ACC112 (cell line): Measurements from ENCODE around the gene NFX1.

ENCODE experiments used
- H2AFZ ChIP-seq: fragments of 200-600 bp; sonication (generic); one replicate; pipeline ENCODE4 v1.6.0; 2017; ENCODE audit warnings: antibody characterized with exemption, low read length; ENCODE audit not compliant: unreplicated experiment
- H3K27ac ChIP-seq: fragments of 200-600 bp; sonication (generic); 2 replicates; pipeline ENCODE4 v1.5.1; 2014; ENCODE audit warnings: low read depth, mild to moderate bottlenecking, antibody characterized with exemption, low read length, moderate library complexity
- H3K27me3 ChIP-seq: fragments of 200-600 bp; sonication (generic); 2 replicates; pipeline ENCODE4 v1.6.1; 2014; ENCODE audit warnings: mild to moderate bottlenecking, antibody characterized with exemption, low read length, moderate library complexity, mixed read lengths; ENCODE audit not compliant: insufficient read depth
- H3K36me3 ChIP-seq: fragments of 200-600 bp; sonication (generic); 2 replicates; pipeline ENCODE4 v1.6.1; 2016; ENCODE audit warnings: mild to moderate bottlenecking, antibody characterized with exemption, low read length, moderate library complexity, mixed read lengths; ENCODE audit not compliant: insufficient read depth
- H3K4me1 ChIP-seq: fragments of 200-600 bp; sonication (generic); one replicate; pipeline ENCODE4 v1.6.1; 2016; ENCODE audit warnings: low read length, mixed read lengths; ENCODE audit not compliant: insufficient read depth, unreplicated experiment, control insufficient read depth
- H3K4me3 ChIP-seq: fragments of 200-600 bp; sonication (generic); 2 replicates; pipeline ENCODE4 v1.5.1; 2014; ENCODE audit warnings: mild to moderate bottlenecking, low read depth, low read length
- H3K79me2 ChIP-seq: fragments of 200-600 bp; sonication (generic); one replicate; pipeline ENCODE4 v1.6.0; 2016; ENCODE audit warnings: low read length; ENCODE audit not compliant: control insufficient read depth, unreplicated experiment, insufficient read depth

Gene NFX1

GRCh38 chr9:33290247-33291030 lies at the start of gene NFX1:
Gene NFX1, plus strand, starts transcription at chr9:33290516. Its CDS starts 57 bp downstream, at chr9:33290573.
- H2AFZ ChIP-seq = peak within 1 kb of the TSS; percentile 86
- no peaks in the 10 kb centered on the region for H3K27me3 ChIP-seq
- peaks cover 22% of the 10 kb centered on the region for H3K4me1 ChIP-seq
- peak within 1 kb of the TSS; percentile 99 for H3K27ac ChIP-seq
- H3K36me3 ChIP-seq = peaks cover 22% of the 10 kb centered on the region
- H3K79me2 ChIP-seq = peaks cover 46% of the 10 kb centered on the region
- H3K4me3 ChIP-seq = peak within 1 kb of the TSS; percentile 91

- Histone ChIP-seq H3K36me3 (no peaks in the 10 kb centered on the region), H2AFZ (no peak overlapping the region), H3K79me2 (no peaks in the 10 kb centered on the region), H3K4me3 (no peak overlapping the region), H3K4me1 (no peaks in the 10 kb centered on the region), H3K27me3 (no peaks in the 10 kb centered on the region), H3K27ac (no peak overlapping the region)
These were observed 49.0 kb upstream of the NFX1 start for GRCh38 chr9:33241298-33241697.

GRCh38 chr9:33242609-33243134 lies 47.6 kb upstream of the NFX1 start:
- Histone ChIP-seq H3K4me3 (no peak overlapping the region), H3K27me3 (no peaks in the 10 kb centered on the region), H3K36me3 (no peaks in the 10 kb centered on the region), H3K79me2 (no peaks in the 10 kb centered on the region), H3K27ac (no peak overlapping the region), H3K4me1 (no peaks in the 10 kb centered on the region), H2AFZ (no peak overlapping the region)

GRCh38 chr9:33244137-33244784 lies 46.1 kb upstream of the NFX1 start:
- no peak overlapping the region for H3K27ac ChIP-seq
- H3K36me3 ChIP-seq = no peaks in the 10 kb centered on the region
- no peak overlapping the region for H3K4me3 ChIP-seq
- H3K79me2 ChIP-seq = no peaks in the 10 kb centered on the region
- H3K4me1 ChIP-seq = no peaks in the 10 kb centered on the region
- H2AFZ ChIP-seq = no peak overlapping the region
- H3K27me3 ChIP-seq = no peaks in the 10 kb centered on the region

- Histone ChIP-seq H2AFZ (no peak overlapping the region), H3K4me3 (no peak overlapping the region), H3K27ac (no peak overlapping the region), H3K27me3 (no peaks in the 10 kb centered on the region), H3K4me1 (no peaks in the 10 kb centered on the region), H3K36me3 (no peaks in the 10 kb centered on the region), H3K79me2 (no peaks in the 10 kb centered on the region)
These were observed 45.0 kb upstream of the NFX1 start for GRCh38 chr9:33245341-33245740.

GRCh38 chr9:33246269-33246860 lies 44.0 kb upstream of the NFX1 start:
- Histone ChIP-seq H2AFZ (no peak overlapping the region), H3K36me3 (no peaks in the 10 kb centered on the region), H3K27ac (no peak overlapping the region), H3K4me3 (no peak overlapping the region), H3K79me2 (no peaks in the 10 kb centered on the region), H3K4me1 (no peaks in the 10 kb centered on the region), H3K27me3 (no peaks in the 10 kb centered on the region)

GRCh38 chr9:33248606-33249005 lies 41.7 kb upstream of the NFX1 start:
- Histone ChIP-seq H3K79me2 (no peaks in the 10 kb centered on the region), H3K27me3 (no peaks in the 10 kb centered on the region), H3K4me1 (no peaks in the 10 kb centered on the region), H3K4me3 (no peak overlapping the region), H3K36me3 (no peaks in the 10 kb centered on the region), H2AFZ (no peak overlapping the region), H3K27ac (no peak overlapping the region)

- no peaks in the 10 kb centered on the region for H3K36me3 ChIP-seq
- H3K79me2 ChIP-seq = no peaks in the 10 kb centered on the region
- H2AFZ ChIP-seq = no peak overlapping the region
- H3K27ac ChIP-seq = no peak overlapping the region
- H3K4me3 ChIP-seq = no peak overlapping the region
- no peaks in the 10 kb centered on the region for H3K4me1 ChIP-seq
- no peaks in the 10 kb centered on the region for H3K27me3 ChIP-seq
These were observed 41.1 kb upstream of the NFX1 start for GRCh38 chr9:33249087-33249658.

- peaks cover 5% of the 10 kb centered on the region; the same call in 1 of the 2 replicates for H3K36me3 ChIP-seq
- no peak overlapping the region for H3K27ac ChIP-seq
- no peaks in the 10 kb centered on the region for H3K79me2 ChIP-seq
These were observed 40.3 kb upstream of the NFX1 start for GRCh38 chr9:33249983-33250382.

GRCh38 chr9:33250458-33250995 lies 39.8 kb upstream of the NFX1 start:
- Histone ChIP-seq H3K27ac (no peak overlapping the region), H3K4me1 (no peaks in the 10 kb centered on the region), H3K36me3 (peaks cover 8% of the 10 kb centered on the region; the same call in 1 of the 2 replicates), H3K79me2 (no peaks in the 10 kb centered on the region), H2AFZ (no peak overlapping the region), H3K4me3 (no peak overlapping the region), H3K27me3 (no peaks in the 10 kb centered on the region)

More at GRCh38 chr9:33249983-33250382, 40.3 kb upstream of the NFX1 start:
- no peaks in the 10 kb centered on the region for H3K4me1 ChIP-seq
- no peak overlapping the region for H2AFZ ChIP-seq
- H3K27me3 ChIP-seq = no peaks in the 10 kb centered on the region
- H3K4me3 ChIP-seq = no peak overlapping the region
